Measurements from ENCODE around the gene ESRRB. TPM values are rescaled to one million over a fixed set of nuclear protein-coding genes. Genes with fewer than 3 reads are reported as not detected.

ESRRB gene
- polyA plus RNA-seq, 1 donor = 0.18 TPM

GRCh38 chr14:76446486-76446885 lies 70.5 kb downstream of the ESRRB start:
- Histone ChIP-seq H3K36me3 (ENCODE audit: control insufficient read depth, insufficient read depth, low read length) (no peaks in the 10 kb centered on the region), H3K27me3 (ENCODE audit: control insufficient read depth, insufficient read depth, low read length) (peaks cover 4% of the 10 kb centered on the region), H3K9me3 (ENCODE audit: control insufficient read depth, low read depth, low read length) (no peaks in the 10 kb centered on the region), H3K27ac (ENCODE audit: low read length) (no peak overlapping the region), H3K4me1 (ENCODE audit: control insufficient read depth, insufficient read depth, low read length) (no peaks in the 10 kb centered on the region), H3K4me3 (ENCODE audit: low read length) (no peak overlapping the region)
- DNase-seq = no peak
- WGBS (ENCODE audit: insufficient coverage, low lambda C conversion rate) = no CpG with 5 or more reads among the region's 2 CpGs

- DNase-seq = no peak
- Histone ChIP-seq H3K27me3 (ENCODE audit: control insufficient read depth, insufficient read depth, low read length) (peaks cover 4% of the 10 kb centered on the region), H3K36me3 (ENCODE audit: control insufficient read depth, insufficient read depth, low read length) (no peaks in the 10 kb centered on the region), H3K4me1 (ENCODE audit: control insufficient read depth, insufficient read depth, low read length) (no peaks in the 10 kb centered on the region), H3K27ac (ENCODE audit: low read length) (no peak overlapping the region), H3K4me3 (ENCODE audit: low read length) (no peak overlapping the region), H3K9me3 (ENCODE audit: control insufficient read depth, low read depth, low read length) (no peaks in the 10 kb centered on the region)
- WGBS (ENCODE audit: insufficient coverage, low lambda C conversion rate) = 73% methylated on average over 3 of the region's 7 CpGs
Measured at GRCh38 chr14:76446921-76447320, 71.0 kb downstream of the ESRRB start.

- no peak overlapping the region for H3K27ac ChIP-seq (ENCODE audit: low read length)
- H3K36me3 ChIP-seq (ENCODE audit: control insufficient read depth, insufficient read depth, low read length) = no peaks in the 10 kb centered on the region
- H3K4me1 ChIP-seq (ENCODE audit: control insufficient read depth, insufficient read depth, low read length) = no peaks in the 10 kb centered on the region
- H3K9me3 ChIP-seq (ENCODE audit: control insufficient read depth, low read depth, low read length) = no peaks in the 10 kb centered on the region
- no peak overlapping the region for H3K4me3 ChIP-seq (ENCODE audit: low read length)
- no peak for DNase-seq
- H3K27me3 ChIP-seq (ENCODE audit: control insufficient read depth, insufficient read depth, low read length) = peaks cover 4% of the 10 kb centered on the region
- WGBS (ENCODE audit: insufficient coverage, low lambda C conversion rate) = no CpG with 5 or more reads among the region's 4 CpGs
Measured at GRCh38 chr14:76450476-76450875, 74.5 kb downstream of the ESRRB start.

- peak in 1 of 2 donors; percentile 16 for DNase-seq
- WGBS (ENCODE audit: insufficient coverage, low lambda C conversion rate) = no CpG with 5 or more reads among the region's 2 CpGs
- Histone ChIP-seq H3K36me3 (ENCODE audit: control insufficient read depth, insufficient read depth, low read length) (no peaks in the 10 kb centered on the region), H3K4me1 (ENCODE audit: control insufficient read depth, insufficient read depth, low read length) (no peaks in the 10 kb centered on the region), H3K27ac (ENCODE audit: low read length) (no peak overlapping the region), H3K27me3 (ENCODE audit: control insufficient read depth, insufficient read depth, low read length) (no peaks in the 10 kb centered on the region), H3K9me3 (ENCODE audit: control insufficient read depth, low read depth, low read length) (no peaks in the 10 kb centered on the region), H3K4me3 (ENCODE audit: low read length) (no peak overlapping the region)
Measured at GRCh38 chr14:76456200-76456599, 80.3 kb downstream of the ESRRB start.

GRCh38 chr14:76456891-76457586 lies 81.1 kb downstream of the ESRRB start:
- no peaks in the 10 kb centered on the region for H3K36me3 ChIP-seq (ENCODE audit: control insufficient read depth, insufficient read depth, low read length)
- H3K9me3 ChIP-seq (ENCODE audit: control insufficient read depth, low read depth, low read length) = no peaks in the 10 kb centered on the region
- H3K27me3 ChIP-seq (ENCODE audit: control insufficient read depth, insufficient read depth, low read length) = no peaks in the 10 kb centered on the region
- no peak overlapping the region for H3K27ac ChIP-seq (ENCODE audit: low read length)
- DNase-seq = no peak
- no CpG with 5 or more reads among the region's 9 CpGs for WGBS (ENCODE audit: insufficient coverage, low lambda C conversion rate)
- H3K4me3 ChIP-seq (ENCODE audit: low read length) = no peak overlapping the region
- H3K4me1 ChIP-seq (ENCODE audit: control insufficient read depth, insufficient read depth, low read length) = no peaks in the 10 kb centered on the region

GRCh38 chr14:76457841-76458240 lies 81.9 kb downstream of the ESRRB start:
- no peaks in the 10 kb centered on the region for H3K4me1 ChIP-seq (ENCODE audit: control insufficient read depth, insufficient read depth, low read length)
- DNase-seq = no peak
- H3K36me3 ChIP-seq (ENCODE audit: control insufficient read depth, insufficient read depth, low read length) = no peaks in the 10 kb centered on the region
- no peak overlapping the region for H3K27ac ChIP-seq (ENCODE audit: low read length)
- H3K4me3 ChIP-seq (ENCODE audit: low read length) = no peak overlapping the region
- H3K9me3 ChIP-seq (ENCODE audit: control insufficient read depth, low read depth, low read length) = no peaks in the 10 kb centered on the region
- no peaks in the 10 kb centered on the region for H3K27me3 ChIP-seq (ENCODE audit: control insufficient read depth, insufficient read depth, low read length)
- WGBS (ENCODE audit: insufficient coverage, low lambda C conversion rate) = no CpG with 5 or more reads among the region's 5 CpGs

- no peaks in the 10 kb centered on the region for H3K9me3 ChIP-seq (ENCODE audit: control insufficient read depth, low read depth, low read length)
- no peak overlapping the region for H3K27ac ChIP-seq (ENCODE audit: low read length)
- DNase-seq = no peak
- no peaks in the 10 kb centered on the region for H3K36me3 ChIP-seq (ENCODE audit: control insufficient read depth, insufficient read depth, low read length)
- H3K27me3 ChIP-seq (ENCODE audit: control insufficient read depth, insufficient read depth, low read length) = no peaks in the 10 kb centered on the region
- no CpG with 5 or more reads among the region's 4 CpGs for WGBS (ENCODE audit: insufficient coverage, low lambda C conversion rate)
- H3K4me1 ChIP-seq (ENCODE audit: control insufficient read depth, insufficient read depth, low read length) = no peaks in the 10 kb centered on the region
- no peak overlapping the region for H3K4me3 ChIP-seq (ENCODE audit: low read length)
Measured at GRCh38 chr14:76461886-76462285, 85.9 kb downstream of the ESRRB start.

GRCh38 chr14:76462330-76462729 lies 86.4 kb downstream of the ESRRB start:
- H3K4me1 ChIP-seq (ENCODE audit: control insufficient read depth, insufficient read depth, low read length) = no peaks in the 10 kb centered on the region
- H3K36me3 ChIP-seq (ENCODE audit: control insufficient read depth, insufficient read depth, low read length) = no peaks in the 10 kb centered on the region
- no CpG with 5 or more reads among the region's 11 CpGs for WGBS (ENCODE audit: insufficient coverage, low lambda C conversion rate)
- no peak overlapping the region for H3K4me3 ChIP-seq (ENCODE audit: low read length)
- no peak for DNase-seq
- no peak overlapping the region for H3K27ac ChIP-seq (ENCODE audit: low read length)
- no peaks in the 10 kb centered on the region for H3K9me3 ChIP-seq (ENCODE audit: control insufficient read depth, low read depth, low read length)
- H3K27me3 ChIP-seq (ENCODE audit: control insufficient read depth, insufficient read depth, low read length) = no peaks in the 10 kb centered on the region

GRCh38 chr14:76463105-76463504 lies 87.2 kb downstream of the ESRRB start:
- WGBS (ENCODE audit: insufficient coverage, low lambda C conversion rate) = no CpG with 5 or more reads among the region's 4 CpGs
- DNase-seq = no peak
- Histone ChIP-seq H3K9me3 (ENCODE audit: control insufficient read depth, low read depth, low read length) (no peaks in the 10 kb centered on the region), H3K27me3 (ENCODE audit: control insufficient read depth, insufficient read depth, low read length) (no peaks in the 10 kb centered on the region), H3K4me3 (ENCODE audit: low read length) (no peak overlapping the region), H3K4me1 (ENCODE audit: control insufficient read depth, insufficient read depth, low read length) (no peaks in the 10 kb centered on the region), H3K36me3 (ENCODE audit: control insufficient read depth, insufficient read depth, low read length) (no peaks in the 10 kb centered on the region), H3K27ac (ENCODE audit: low read length) (no peak overlapping the region)

GRCh38 chr14:76464856-76465255 lies 88.9 kb downstream of the ESRRB start:
- Histone ChIP-seq H3K27me3 (ENCODE audit: control insufficient read depth, insufficient read depth, low read length) (no peaks in the 10 kb centered on the region), H3K36me3 (ENCODE audit: control insufficient read depth, insufficient read depth, low read length) (no peaks in the 10 kb centered on the region), H3K4me3 (ENCODE audit: low read length) (no peak overlapping the region), H3K9me3 (ENCODE audit: control insufficient read depth, low read depth, low read length) (no peaks in the 10 kb centered on the region), H3K27ac (ENCODE audit: low read length) (no peak overlapping the region), H3K4me1 (ENCODE audit: control insufficient read depth, insufficient read depth, low read length) (no peaks in the 10 kb centered on the region)
- no peak for DNase-seq
- no CpG with 5 or more reads among the region's 4 CpGs for WGBS (ENCODE audit: insufficient coverage, low lambda C conversion rate)

GRCh38 chr14:76465664-76466063 lies 89.7 kb downstream of the ESRRB start:
- H3K27ac ChIP-seq (ENCODE audit: low read length) = no peak overlapping the region
- no peak for DNase-seq
- H3K27me3 ChIP-seq (ENCODE audit: control insufficient read depth, insufficient read depth, low read length) = no peaks in the 10 kb centered on the region
- H3K36me3 ChIP-seq (ENCODE audit: control insufficient read depth, insufficient read depth, low read length) = no peaks in the 10 kb centered on the region
- no peaks in the 10 kb centered on the region for H3K4me1 ChIP-seq (ENCODE audit: control insufficient read depth, insufficient read depth, low read length)
- no peaks in the 10 kb centered on the region for H3K9me3 ChIP-seq (ENCODE audit: control insufficient read depth, low read depth, low read length)
- no peak overlapping the region for H3K4me3 ChIP-seq (ENCODE audit: low read length)
- WGBS (ENCODE audit: insufficient coverage, low lambda C conversion rate) = no CpG with 5 or more reads among the region's 9 CpGs
